AG04449 (cell line): ENCODE data around the gene GJB1.

Experiments
- CTCF ChIA-PET: fragments of 350-600 bp; formaldehyde crosslinking; extraction: SDS; loops from one replicate; lab custom pipeline; 2021; ENCODE audit warnings: antibody characterized with exemption; lab: Yijun Ruan, JAX
- POLR2A ChIA-PET: fragments of 400-600, 350-600 bp; formaldehyde crosslinking; extraction: SDS; loops from one replicate; lab custom pipeline; 2020; ENCODE audit warnings: antibody characterized with exemption, inconsistent platforms; lab: Yijun Ruan, JAX
- DNase-seq: peaks from one replicate; pipeline ENCODE4 v3.0.0-alpha.2; 2010; ENCODE audit warnings: low read depth, low spot score
- H3K4me3 ChIP-seq: 2 replicates; pipeline ENCODE4 v1.5.1; 2011; ENCODE audit warnings: low read depth, mild to moderate bottlenecking, control low read depth, low read length
- CTCF ChIP-seq: IDR thresholded peaks from one replicate; pipeline ENCODE4 v1.5.1; 2011; ENCODE audit warnings: mild to moderate bottlenecking, moderate library complexity, low read length, control low read depth, inconsistent platforms; ENCODE audit not compliant: insufficient read depth; ENCODE audit errors: missing control alignments

GJB1 gene

DNA sequence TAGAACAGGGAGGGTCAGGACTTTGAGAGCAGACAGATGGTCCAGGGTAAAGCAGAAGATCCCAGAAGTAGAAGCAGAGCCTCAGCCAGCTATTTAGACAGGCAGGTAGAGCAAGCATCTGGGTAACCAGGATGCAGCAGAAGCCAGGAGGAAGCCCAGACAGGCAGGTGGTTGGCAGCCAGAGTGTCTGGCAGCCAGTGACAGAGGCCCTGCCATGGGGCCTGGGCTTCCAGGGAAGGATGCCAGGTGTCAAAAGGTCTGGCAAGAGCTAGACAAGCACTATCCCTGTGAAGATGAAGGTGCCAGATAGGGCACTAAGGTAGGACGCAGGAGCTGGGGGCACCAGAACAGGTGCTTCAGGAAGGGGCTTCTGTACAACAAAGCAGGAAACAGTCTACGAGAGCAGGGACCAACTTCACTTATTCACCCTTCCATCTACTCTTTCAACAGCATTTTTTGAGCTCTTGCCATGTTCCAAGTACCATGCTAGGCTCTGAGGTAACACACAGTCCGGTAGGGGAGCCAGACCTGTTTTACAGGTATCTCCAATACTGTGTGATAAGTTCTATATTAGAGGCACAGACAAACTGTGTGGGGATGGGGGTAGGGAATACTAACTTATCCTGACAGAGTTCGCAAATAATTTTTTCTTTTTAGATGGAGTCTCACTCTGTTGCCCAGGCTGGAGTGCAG lies 38.1 kb upstream of the GJB1 start:
- DNase-seq: no peak
- ChIA-PET CTCF (no interaction called here), POLR2A (no interaction called here)
- TF ChIP-seq CTCF: no peak
- no peak overlapping the region for H3K4me3 ChIP-seq

GRCh38 chrX:71191248-71191647 lies 31.8 kb upstream of the GJB1 start:
- ChIA-PET CTCF (interaction anchor here (1.2 kb wide), 1 partner anchor 10 kb away, joined by 4 read pairs; no protein-coding TSS in a partner anchor), POLR2A (no interaction called here)
- no peak overlapping the region for H3K4me3 ChIP-seq
- TF ChIP-seq CTCF: no peak
- DNase-seq: no peak

DNA sequence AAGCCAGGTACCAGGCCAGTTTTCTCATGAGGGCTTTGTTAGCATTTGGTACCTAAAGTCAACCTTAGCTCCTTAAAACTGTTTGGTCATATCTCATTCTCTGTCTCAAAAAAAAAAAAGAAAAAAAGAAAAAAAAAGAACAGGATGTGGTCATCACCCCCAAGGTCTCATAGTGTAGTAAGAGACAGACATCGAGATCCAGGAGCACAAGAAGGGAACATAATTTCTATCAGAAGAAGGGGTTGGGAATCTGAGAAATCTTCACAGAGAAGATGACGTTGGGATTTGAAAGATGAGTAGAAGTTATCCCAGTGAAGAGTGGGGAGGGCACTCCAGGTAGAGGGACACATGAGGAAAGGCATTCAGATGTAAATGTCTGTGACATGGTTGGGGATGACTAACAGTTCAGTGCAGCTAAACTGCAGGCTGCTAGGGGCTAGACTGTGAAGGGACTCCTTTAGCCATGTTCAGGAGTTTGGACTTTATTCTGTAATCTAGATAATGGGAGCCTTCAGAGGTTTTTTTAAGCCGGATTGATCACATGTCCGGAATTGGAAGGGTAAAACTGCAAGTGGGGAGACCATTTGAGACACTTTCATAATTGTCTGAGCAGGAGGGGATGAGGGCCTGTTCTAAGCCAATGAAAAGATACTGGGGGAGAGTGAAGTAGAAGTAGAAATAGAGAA lies 26.9 kb upstream of the GJB1 start:
- POLR2A ChIA-PET: interaction anchor here (0.8 kb wide), 1 partner anchor 14 kb away, joined by 3 read pairs; no protein-coding TSS in a partner anchor
- CTCF ChIA-PET: interaction anchor here (1.0 kb wide), 1 partner anchor 13 kb away, joined by 3 read pairs; no protein-coding TSS in a partner anchor
- no peak overlapping the region for H3K4me3 ChIP-seq

GRCh38 chrX:71198066-71198465 lies 25.0 kb upstream of the GJB1 start:
- no peak for DNase-seq
- no peak overlapping the region for H3K4me3 ChIP-seq
- TF ChIP-seq CTCF: no peak
- POLR2A ChIA-PET: interaction anchor here (0.8 kb wide), 1 partner anchor 16 kb away, joined by 4 read pairs; no protein-coding TSS in a partner anchor
- CTCF ChIA-PET: no interaction called here

More for the DNA sequence above, 26.9 kb upstream of the GJB1 start:
- DNase-seq: no peak
- no peak for TF ChIP-seq CTCF

DNA sequence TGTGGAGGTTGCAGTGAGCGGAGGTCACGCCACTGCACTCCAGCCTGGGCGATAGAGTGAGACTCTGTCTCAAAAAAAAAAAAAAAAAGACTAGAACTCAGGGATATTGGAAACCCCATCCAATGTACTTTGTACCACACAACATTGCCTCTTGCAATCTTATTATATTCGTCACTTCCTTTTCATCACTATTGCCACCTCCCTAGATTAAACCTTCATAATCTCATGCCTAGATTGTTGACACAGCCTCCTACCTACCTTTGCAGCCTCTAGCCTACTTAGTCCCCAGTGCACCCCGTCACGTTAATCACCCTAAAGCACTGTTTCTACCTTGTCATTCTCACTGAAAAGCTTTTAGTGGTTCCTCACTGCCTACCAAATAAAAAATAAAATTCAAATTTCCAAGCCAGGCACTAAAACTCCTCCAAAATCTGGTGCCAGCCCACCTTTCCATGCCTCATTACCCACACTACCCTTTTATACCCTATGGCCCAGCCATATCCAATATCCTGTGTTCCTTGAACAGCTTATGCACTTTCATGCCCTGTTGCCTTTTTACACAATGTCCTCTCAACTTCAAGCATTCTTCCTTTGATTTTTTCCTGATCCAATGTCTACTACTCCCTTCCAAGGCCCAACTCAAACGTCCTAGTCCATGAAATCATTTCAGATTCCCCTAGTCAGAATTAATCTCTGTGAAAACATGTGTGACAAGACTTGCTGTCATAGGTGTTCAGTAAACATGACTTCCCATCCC lies 23.6 kb upstream of the GJB1 start:
- POLR2A ChIA-PET: no interaction called here

More for the DNA sequence above, 23.6 kb upstream of the GJB1 start:
- CTCF ChIA-PET: no interaction called here
- no peak for TF ChIP-seq CTCF
- no peak for DNase-seq
- H3K4me3 ChIP-seq: no peak overlapping the region
